HG02840 (cell line): Measurements from ENCODE around the gene LTB4R.

Experiments
- ATAC-seq: cut with Tn5 transposase; IDR thresholded peaks from one replicate; pipeline ENCODE4 v1.9.1; 2021; ENCODE audit warnings: mild to moderate bottlenecking, moderate library complexity, moderate number of reproducible peaks; ENCODE audit not compliant: unreplicated experiment, low FRiP score

Gene LTB4R

DNA sequence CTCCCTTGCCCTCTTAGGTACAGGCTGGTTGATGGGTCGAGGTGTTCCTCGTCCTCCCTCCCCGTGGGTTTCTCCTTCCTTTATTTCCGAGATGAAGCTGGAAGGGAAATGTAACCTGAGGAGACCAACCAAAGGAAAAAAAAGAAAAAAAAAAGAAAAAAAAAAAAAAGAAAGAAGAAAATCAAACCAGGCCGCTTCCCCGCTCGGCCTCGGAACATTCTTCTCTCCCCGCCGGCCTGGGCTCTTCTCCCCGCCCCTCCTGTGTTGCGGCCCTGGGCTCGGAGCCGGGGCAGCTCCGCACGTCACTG lies 55.1 kb downstream of the LTB4R start:
- no peak for ATAC-seq

- ATAC-seq: peak; percentile 65
Observed at GRCh38 chr14:24366721-24367513, 55.6 kb downstream of the LTB4R start.
